HepG2 (cell line): ENCODE measurements around the gene CXCL17. TPM values are rescaled to one million over a fixed set of nuclear protein-coding genes. Genes with fewer than 3 reads are reported as not detected.

ENCODE experiments used
- ATAC-seq: fragments of 200-7000 bp; cut with Tn5 transposase; 3 replicates; pipeline ENCODE4 v1.9.1; 2020; ENCODE audit warnings: mild to moderate bottlenecking, moderate library complexity
- BruUV-seq: library from RNA; stranded (reverse); fragments of 400-500 nt; replicated peaks from 2 replicates; lab custom pipeline; 2021; lab: Mats Ljungman, UMichigan
- CTCF ChIA-PET: fragments of 300-600 bp; formaldehyde crosslinking; extraction: SDS; loops from one replicate; lab custom pipeline; 2021; ENCODE audit warnings: low total read pairs, inconsistent platforms, low intra/inter-chr PET ratio; lab: Yijun Ruan, JAX
- POLR2A ChIA-PET: fragments of 350-600 bp; sonication (Branson Sonifier 250); formaldehyde crosslinking; loops from one replicate; lab custom pipeline; 2020; ENCODE audit warnings: antibody characterized with exemption, inconsistent platforms; lab: Yijun Ruan, JAX
- DNase-seq: peaks from one replicate; pipeline ENCODE4 v3.0.0-alpha.2; 2015; ENCODE audit warnings: low spot score
- FAIRE-seq: peaks from 3 replicates; lab custom pipeline; 2011; peaks lifted over from hg19 to GRCh38; lab: Jason Lieb, UNC
- H2AFZ ChIP-seq: one replicate; pipeline ENCODE4 v1.6.1; 2011; ENCODE audit warnings: low read length, inconsistent platforms
- H3K27ac ChIP-seq: fragments of 300-600 bp; 3 replicates; pipeline ENCODE4 v1.8.0; 2011; ENCODE audit warnings: mixed run types, mild to moderate bottlenecking, mixed read lengths, low read length, inconsistent platforms; ENCODE audit not compliant: insufficient read depth; ENCODE audit errors: extremely low read length
- H3K27me3 ChIP-seq, 2 experiments: fragments of 200-600 bp in 1 of 2; 2 replicates in 1 of 2; 3 replicates in 1 of 2; pipeline versions ENCODE4 v1.6.0 to v1.8.0; 2011; ENCODE audit warnings: low read length in 2 of 2, mild to moderate bottlenecking in 2 of 2, moderate library complexity in 2 of 2, inconsistent platforms in 1 of 2; ENCODE audit not compliant: insufficient read depth in 2 of 2, control insufficient read depth in 1 of 2
- H3K36me3 ChIP-seq, 2 experiments: fragments of 200-600 bp in 1 of 2; replicated peaks in 1 of 2; 2 replicates in 1 of 2; 3 replicates in 1 of 2; pipeline versions ENCODE4 v1.5.1 to v1.8.0; 2011; ENCODE audit warnings: low read length in 2 of 2, inconsistent platforms in 1 of 2; ENCODE audit not compliant: insufficient read depth in 2 of 2, control insufficient read depth in 1 of 2
- H3K4me1 ChIP-seq: 2 replicates; pipeline ENCODE4 v1.5.1; 2012; ENCODE audit warnings: low read length, inconsistent platforms; ENCODE audit not compliant: insufficient read depth
- H3K4me2 ChIP-seq: 2 replicates; pipeline ENCODE4 v1.6.0; 2011; ENCODE audit warnings: low read depth, low read length, inconsistent platforms
- H3K4me3 ChIP-seq, 3 experiments: fragments of 200-600 bp in 1 of 3; sonication (generic), shearing (Covaris generic) in 1 of 3; replicated peaks in 1 of 3; 2 replicates each; pipeline ENCODE4 v1.5.1; 2011 to 2016; ENCODE audit warnings: low read length in 3 of 3, inconsistent platforms in 2 of 3, low read depth in 2 of 3, mild to moderate bottlenecking in 2 of 3, control low read depth in 1 of 3, mixed read lengths in 1 of 3; ENCODE audit not compliant: insufficient read depth in 1 of 3
- H3K79me2 ChIP-seq: one replicate; pipeline ENCODE4 v1.6.1; 2011; ENCODE audit warnings: low read length, inconsistent platforms; ENCODE audit not compliant: insufficient read depth
- H3K9ac ChIP-seq: 2 replicates; pipeline ENCODE4 v1.6.0; 2011; ENCODE audit warnings: mild to moderate bottlenecking, low read depth, low read length, inconsistent platforms; ENCODE audit not compliant: insufficient read depth
- H3K9me3 ChIP-seq: 2 replicates; pipeline ENCODE4 v1.5.1; 2012; ENCODE audit warnings: mild to moderate bottlenecking, low read length
- H4K20me1 ChIP-seq: 2 replicates; pipeline ENCODE4 v1.6.0; 2011; ENCODE audit warnings: inconsistent platforms, mild to moderate bottlenecking, low read length, moderate library complexity; ENCODE audit not compliant: insufficient read depth
- ARID5B ChIP-seq: IDR thresholded peaks from 2 replicates; pipeline ENCODE4 v1.4.0; 2020; ENCODE audit warnings: mild to moderate bottlenecking, missing genetic modification reagents
- BCL6 ChIP-seq: IDR thresholded peaks from 2 replicates; pipeline ENCODE4 v1.6.1; 2016; ENCODE audit warnings: missing genetic modification reagents, missing compliant biosample characterization
- CREM ChIP-seq, 2 experiments: sonication (generic) in 1 of 2; formaldehyde crosslinking in 1 of 2; IDR thresholded peaks; 2 replicates each; pipeline versions ENCODE4 v1.4.0 to v1.6.1; 2016 to 2020; ENCODE audit warnings: antibody characterized with exemption in 1 of 2, mild to moderate bottlenecking in 1 of 2, missing genetic modification reagents in 1 of 2
- KLF12 ChIP-seq: sonication (generic); formaldehyde crosslinking; IDR thresholded peaks from 2 replicates; pipeline ENCODE4 v1.4.0; 2020; ENCODE audit warnings: missing genetic modification reagents, borderline replicate concordance
- MED1 ChIP-seq: sonication (generic); formaldehyde crosslinking; IDR thresholded peaks from 2 replicates; pipeline ENCODE4 v1.4.0; 2020; ENCODE audit warnings: missing genetic modification reagents
- NR2F6 ChIP-seq, 2 experiments: IDR thresholded peaks; 2 replicates each; pipeline ENCODE4 v1.6.1; 2016; ENCODE audit warnings: antibody characterized with exemption in 1 of 2, mild to moderate bottlenecking in 1 of 2
- ONECUT2 ChIP-seq: sonication (generic); formaldehyde crosslinking; IDR thresholded peaks from 2 replicates; pipeline ENCODE4 v1.4.0; 2020; ENCODE audit warnings: missing genetic modification reagents
- RARA ChIP-seq: IDR thresholded peaks from 2 replicates; pipeline ENCODE4 v1.6.1; 2016; ENCODE audit warnings: missing genetic modification reagents, missing compliant biosample characterization
- SOX6 ChIP-seq, 2 experiments: fragments of 450-650 bp in 1 of 2; sonication (generic) in 1 of 2; formaldehyde crosslinking in 1 of 2; IDR thresholded peaks; 2 replicates each; pipeline versions ENCODE4 v1.4.0 to v1.6.1; 2017 to 2020; ENCODE audit warnings: antibody characterized with exemption in 1 of 2, mild to moderate bottlenecking in 1 of 2, missing genetic modification reagents in 1 of 2
- TFE3 ChIP-seq: IDR thresholded peaks from 2 replicates; pipeline ENCODE4 v1.6.1; 2016
- ZBTB37 ChIP-seq: sonication (generic); formaldehyde crosslinking; IDR thresholded peaks from 2 replicates; pipeline ENCODE4 v1.4.0; 2020; ENCODE audit warnings: mild to moderate bottlenecking, missing genetic modification reagents
- ZMYM4 ChIP-seq: sonication (generic); formaldehyde crosslinking; IDR thresholded peaks from 2 replicates; pipeline ENCODE4 v1.8.1; 2023; ENCODE audit warnings: mild to moderate bottlenecking, missing genetic modification reagents
- ZNF644 ChIP-seq: IDR thresholded peaks from 2 replicates; pipeline ENCODE4 v1.6.1; 2016; ENCODE audit warnings: low read depth
- ZNF850 ChIP-seq: sonication (generic); formaldehyde crosslinking; conservative IDR thresholded peaks from 2 replicates; pipeline ENCODE4 v1.9.0; 2021; ENCODE audit warnings: mild to moderate bottlenecking, missing genetic modification reagents
- WGBS: methylation state at CpG from one replicate; pipeline ENCODE4 v1.1.6; 2017; ENCODE audit warnings: low lambda C conversion rate; 5-methylcytosine and 5-hydroxymethylcytosine counted together
- in situ Hi-C: cut with HindIII; loops from 2 replicates; pipeline ENCODE4 v1.10.0; 2017; ENCODE audit warnings: low pct_unique_long_range_greater_than_20kb; ENCODE audit not compliant: extremely low pct_ligation_motif_present
- intact Hi-C: fragments of 100-400 bp; cut with micrococcal nuclease; formaldehyde crosslinking; loops from one replicate; pipeline ENCODE4 v1.10.0; 2022; ENCODE audit not compliant: unreplicated experiment
- polyA plus RNA-seq, 8 experiments: library from polyadenylated mRNA; depleted of rRNA in 3 of 8; stranded (reverse) in 7 of 8; unstranded in 1 of 8; fragments of >200 nt; fragmentation: Illumina TruSeq in 4 of 8; extraction: Trizol in 4 of 8; gene quantifications; 2 replicates each; pipeline versions ENCODE4 v1.2.1 to v1.2.3, GENCODE V29; 2011 to 2016; ENCODE audit warnings: low read depth in 4 of 8, missing spikeins in 1 of 8, mixed read lengths in 1 of 8; ENCODE audit not compliant: insufficient read depth in 1 of 8
- total RNA-seq, 5 experiments: library from RNA; depleted of rRNA; stranded (reverse); fragments of >200 nt; fragmentation: Illumina TruSeq; extraction: Trizol; gene quantifications; 2 replicates each; pipeline ENCODE4 v1.2.3, GENCODE V29; 2016; ENCODE audit warnings: low read depth in 1 of 5

The CXCL17 gene
- total and polyA plus RNA-seq, 2 of the 13 experiments (the other 11 are each of a cell fraction or from before 2014, with no cell fraction given) = 0.12 TPM; not detected in 1

GRCh38 chr19:42459926-42460325, 17.2 kb upstream of the CXCL17 start:
- in situ Hi-C loops (no loop called here), intact Hi-C loops (loop anchor here (2.0 to 5.0 kb wide), 2 partner anchors 21 to 37 kb away; no protein-coding TSS in a partner anchor)
- no peak overlapping the region for H3K4me3 ChIP-seq
- DNase-seq (no peak), FAIRE-seq (no peak), ATAC-seq (no peak)
- no peaks in the 10 kb centered on the region for H3K27me3 ChIP-seq
- ChIA-PET POLR2A (interaction anchor here (1.4 kb wide), 1 partner anchor 68 kb away, joined by 5 read pairs; the partner anchor contains the start of gene CEACAM1), CTCF (no interaction called here)
- no peak for TF ChIP-seq ZBTB37 (CRISPR knock-in tag)
- 0 out of 2 replicates have a peak, but pooled peaks have one; percentile 7 for TF ChIP-seq ZNF644 (CRISPR knock-in tag)
- no peak for TF ChIP-seq ZNF850 (CRISPR knock-in tag)
- no peak for TF ChIP-seq KLF12 (CRISPR knock-in tag)
- TF ChIP-seq ARID5B = peak; percentile 18; the same call in 1 of the 2 replicates
- TF ChIP-seq NR2F6 (IDR thresholded peaks at IDR 0.05) = peak; percentile 71
- TF ChIP-seq NR2F6 (CRISPR knock-in tag; IDR thresholded peaks at IDR 0.05) = peak; percentile 54; the same call in 1 of the 2 replicates
- TF ChIP-seq SOX6 (IDR thresholded peaks at IDR 0.05) = no peak
- peak; percentile 31; the same call in 1 of the 2 replicates for TF ChIP-seq SOX6 (CRISPR knock-in tag; IDR thresholded peaks at IDR 0.05)
- 0 out of 2 replicates have a peak, but pooled peaks have one; percentile 53 for TF ChIP-seq BCL6
- no peak for TF ChIP-seq CREM (IDR thresholded peaks at IDR 0.05)
- no peak for TF ChIP-seq CREM (CRISPR knock-in tag; IDR thresholded peaks at IDR 0.05)
- TF ChIP-seq RARA (CRISPR knock-in tag) = peak; percentile 24; the same call in 1 of the 2 replicates
- TF ChIP-seq ONECUT2 (CRISPR knock-in tag) = peak; percentile 49; the same call in 1 of the 2 replicates
- TF ChIP-seq MED1 (CRISPR knock-in tag) = 0 out of 2 replicates have a peak, but pooled peaks have one; percentile 21
- peak; percentile 76; the same call in 1 of the 2 replicates for TF ChIP-seq TFE3 (CRISPR knock-in tag)
- TF ChIP-seq ZMYM4 (CRISPR knock-in tag) = 0 out of 2 replicates have a peak, but pooled peaks have one; percentile 36
- no peaks in the 10 kb centered on the region for H3K9me3 ChIP-seq
- H3K9ac ChIP-seq = no peak overlapping the region
- no TSS peak for BruUV-seq
- no peaks in the 10 kb centered on the region for H4K20me1 ChIP-seq
- peak overlapping the region; percentile 18; the same call in 1 of the 2 replicates for H3K4me2 ChIP-seq
- no peaks in the 10 kb centered on the region for H3K36me3 ChIP-seq
- peaks cover 62% of the 10 kb centered on the region for H3K4me1 ChIP-seq
- H3K79me2 ChIP-seq = no peaks in the 10 kb centered on the region
- no peak overlapping the region for H2AFZ ChIP-seq
- peak overlapping the region; percentile 21 for H3K27ac ChIP-seq
- WGBS = 30% methylated on average over 2 of the region's 2 CpGs
